Right renal pelvis (tissue), 4 donors: Measurements from ENCODE around the gene BMP7. TPM values are rescaled to one million over a fixed set of nuclear protein-coding genes. Genes with fewer than 3 reads are reported as not detected.

Experiments
- DNase-seq, 4 donors: peaks; one replicate each; pipeline ENCODE4 v3.0.0-alpha.2; 2013; ENCODE audit warnings: low read depth in 4 of 4, low spot score in 3 of 4, missing footprints in 1 of 4
- polyA plus RNA-seq, 4 donors: library from polyadenylated mRNA; unstranded; fragments of 120-200 nt; gene quantifications; one replicate each; pipeline ENCODE4 v1.2.1, GENCODE V29; 2013; ENCODE audit not compliant: insufficient read length in 4 of 4

BMP7 gene
- polyA plus RNA-seq, 4 donors, result 80.9 to 110 (median 86.5) TPM

GRCh38 chr20:57179265-57179664, 87.2 kb downstream of the BMP7 start:
- no peak for DNase-seq

- no peak for DNase-seq
Measured at GRCh38 chr20:57178582-57179111, 87.8 kb downstream of the BMP7 start.

- no peak for DNase-seq
Measured at GRCh38 chr20:57177636-57178280, 88.7 kb downstream of the BMP7 start.

- DNase-seq, result no peak
Measured at GRCh38 chr20:57176842-57177241, 89.6 kb downstream of the BMP7 start.

- DNase-seq, result no peak
Measured at GRCh38 chr20:57175397-57176010, 90.9 kb downstream of the BMP7 start.

GRCh38 chr20:57174737-57175136, 91.7 kb downstream of the BMP7 start:
- DNase-seq, result no peak

GRCh38 chr20:57173986-57174385, 92.5 kb downstream of the BMP7 start:
- DNase-seq, result no peak

- DNase-seq, result no peak
Measured at GRCh38 chr20:57173041-57173440, 93.4 kb downstream of the BMP7 start.

- no peak for DNase-seq
Measured at GRCh38 chr20:57170343-57170742, 96.1 kb downstream of the BMP7 start.

GRCh38 chr20:57169162-57169561, 97.3 kb downstream of the BMP7 start:
- no peak for DNase-seq

- DNase-seq, result peak; percentile 32 to 63 (median 60)
Measured at GRCh38 chr20:57167971-57168701, 98.3 kb downstream of the BMP7 start.

GRCh38 chr20:57167292-57167655, 99.2 kb downstream of the BMP7 start:
- no peak for DNase-seq

GRCh38 chr20:57166568-57167291, 99.7 kb downstream of the BMP7 start:
- DNase-seq, result no peak

GRCh38 chr20:57165427-57166004, 100.9 kb downstream of the BMP7 start:
- no peak for DNase-seq

- DNase-seq, result no peak
Measured at GRCh38 chr20:57164872-57165271, 101.6 kb downstream of the BMP7 start.

- no peak for DNase-seq
Measured at GRCh38 chr20:57163041-57163440, 103.4 kb downstream of the BMP7 start.

- no peak for DNase-seq
Measured at GRCh38 chr20:57162362-57162652, 104.1 kb downstream of the BMP7 start.

- no peak for DNase-seq
Measured at GRCh38 chr20:57161478-57162361, 104.7 kb downstream of the BMP7 start.

- no peak for DNase-seq
Measured at GRCh38 chr20:57160985-57161384, 105.5 kb downstream of the BMP7 start.
